ENCODE results near the gene METTL5.

METTL5 gene

GRCh38 chr2:169781249-169782013 lies 43.3 kb downstream of the METTL5 start:
- DNase-seq (ENCODE audit: low read depth in 2 of 2): no peak

- DNase-seq (ENCODE audit: low read depth in 2 of 2): no peak
Measured at GRCh38 chr2:169778446-169778845, 46.3 kb downstream of the METTL5 start.

GRCh38 chr2:169776252-169776761 lies 48.4 kb downstream of the METTL5 start:
- peak; percentile 36 to 46 for DNase-seq (ENCODE audit: low read depth in 2 of 2)

- peak; percentile 21 to 29 for DNase-seq (ENCODE audit: low read depth in 2 of 2)
Measured at GRCh38 chr2:169775765-169776164, 48.9 kb downstream of the METTL5 start.

GRCh38 chr2:169775354-169775753 lies 49.4 kb downstream of the METTL5 start:
- no peak for DNase-seq (ENCODE audit: low read depth in 2 of 2)

- DNase-seq (ENCODE audit: low read depth in 2 of 2): no peak
Measured at GRCh38 chr2:169772651-169773050, 52.1 kb downstream of the METTL5 start.

- DNase-seq (ENCODE audit: low read depth in 2 of 2): no peak
Measured at GRCh38 chr2:169771612-169772011, 53.1 kb downstream of the METTL5 start.

- DNase-seq (ENCODE audit: low read depth in 2 of 2): no peak
Measured at GRCh38 chr2:169771021-169771420, 53.7 kb downstream of the METTL5 start.

- no peak for DNase-seq (ENCODE audit: low read depth in 2 of 2)
Measured at GRCh38 chr2:169768262-169768995, 56.3 kb downstream of the METTL5 start.

GRCh38 chr2:169767243-169767888 lies 57.3 kb downstream of the METTL5 start:
- peak; percentile 18 to 24 for DNase-seq (ENCODE audit: low read depth in 2 of 2)

GRCh38 chr2:169765523-169765922 lies 59.2 kb downstream of the METTL5 start:
- peak; percentile 37 to 42 for DNase-seq (ENCODE audit: low read depth in 2 of 2)

- DNase-seq (ENCODE audit: low read depth in 2 of 2): no peak
Measured at GRCh38 chr2:169761970-169762292, 62.8 kb downstream of the METTL5 start.
